Cerebellar cortex (tissue), 1 donor: Measurements from ENCODE around the gene ANKRD52.
"Not testable (repeated sequence)": the region's sequence is repeated elsewhere in the genome, so short reads cannot be mapped to it uniquely, and the experiment has no call there.

Experiments used
- DNase-seq: peaks from one replicate; pipeline ENCODE4 v3.0.0-alpha.2; 2015; ENCODE audit warnings: low spot score

ANKRD52 gene

GRCh38 chr12:56208006-56208405 is 50.2 kb downstream of the ANKRD52 start:
- DNase-seq: no peak

- peak; percentile 66 for DNase-seq
Measured at GRCh38 chr12:56206452-56207166, 51.6 kb downstream of the ANKRD52 start.

- no peak for DNase-seq
Measured at GRCh38 chr12:56205445-56205844, 52.7 kb downstream of the ANKRD52 start.

- no peak for DNase-seq
Measured at GRCh38 chr12:56204275-56204674, 53.9 kb downstream of the ANKRD52 start.

GRCh38 chr12:56202838-56203237 is 55.3 kb downstream of the ANKRD52 start:
- DNase-seq: no peak

GRCh38 chr12:56202366-56202765 is 55.8 kb downstream of the ANKRD52 start:
- no peak for DNase-seq

- no peak for DNase-seq
Measured at GRCh38 chr12:56198836-56199235, 59.3 kb downstream of the ANKRD52 start.

- DNase-seq: no peak
Measured at GRCh38 chr12:56197921-56198635, 60.1 kb downstream of the ANKRD52 start.

GRCh38 chr12:56196818-56197550 is 61.2 kb downstream of the ANKRD52 start:
- not testable (repeated sequence) for DNase-seq

GRCh38 chr12:56193025-56193578 is 65.1 kb downstream of the ANKRD52 start:
- peak; percentile 90 for DNase-seq

GRCh38 chr12:56192582-56192981 is 65.6 kb downstream of the ANKRD52 start:
- no peak for DNase-seq

GRCh38 chr12:56190695-56191155 is 67.5 kb downstream of the ANKRD52 start:
- DNase-seq: peak; percentile 28

- peak; percentile 88 for DNase-seq
Measured at GRCh38 chr12:56189918-56190694, 68.1 kb downstream of the ANKRD52 start.

- peak; percentile 86 for DNase-seq
Measured at GRCh38 chr12:56189099-56189917, 68.9 kb downstream of the ANKRD52 start, which contains the start of gene SMARCC2. SMARCC2 (minus strand) TSS chr12:56189483; CDS start chr12:56189461, 22 bp downstream.

GRCh38 chr12:56188778-56189098 is 69.4 kb downstream of the ANKRD52 start:
- DNase-seq: no peak

- no peak for DNase-seq
Measured at GRCh38 chr12:56188131-56188777, 69.9 kb downstream of the ANKRD52 start.
